ENCODE results near the gene OSM. TPM values are rescaled to one million over a fixed set of nuclear protein-coding genes. Genes with fewer than 3 reads are reported as not detected.

The OSM gene
- total RNA-seq, 2 donors from 2014 or later = 16.1 to 40.4 TPM

DNA sequence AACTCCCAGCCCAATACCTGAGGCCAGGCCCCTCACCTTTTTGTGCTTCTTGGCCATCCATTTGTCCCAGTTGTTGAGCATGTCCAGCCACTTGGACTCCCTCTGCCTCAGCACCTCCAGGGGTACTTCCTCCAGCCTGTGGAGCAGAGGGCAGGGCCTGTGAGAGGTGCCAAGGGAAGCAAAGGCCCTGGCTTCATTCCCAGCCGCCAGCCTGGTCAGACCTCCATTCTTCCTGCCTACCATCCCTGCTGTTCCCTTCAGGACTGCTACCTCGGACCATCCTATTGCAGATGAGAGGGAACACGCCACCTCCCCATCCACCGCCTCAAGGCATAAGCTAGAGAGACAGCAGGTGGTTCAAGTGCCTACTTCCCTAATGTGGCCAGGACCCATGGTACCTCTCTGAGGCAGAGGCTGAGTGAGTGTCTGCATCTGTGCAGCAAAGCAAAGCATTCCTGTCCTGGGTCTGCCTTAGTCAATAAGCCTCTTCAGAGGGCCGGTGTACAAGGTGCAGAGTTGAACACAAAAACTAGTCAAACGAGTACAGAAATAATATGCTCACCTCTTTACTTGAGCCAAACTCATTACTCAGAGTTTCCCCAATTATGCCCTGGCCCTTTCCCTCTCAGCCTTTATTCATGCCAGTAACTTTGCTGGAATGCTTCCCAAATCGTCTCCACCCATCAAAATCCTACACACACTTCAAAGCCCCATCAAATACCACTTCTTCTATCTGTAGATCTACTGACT lies 38.0 kb upstream of the OSM start:
- no peak for DNase-seq (ENCODE audit: low spot score in 2 of 2)
- Mint-ChIP-seq H3K36me3 (peaks cover 8 to 30% of the 10 kb centered on the region in 2 donors), H3K9me3 (no peaks in the 10 kb centered on the region), H3K27ac (peak overlapping the region; percentile 86 to 92)
- ATAC-seq = no peak

- Mint-ChIP-seq H3K9me3 (no peaks in the 10 kb centered on the region), H3K36me3 (peaks cover 8 to 43% of the 10 kb centered on the region in 2 donors), H3K27ac (peak overlapping the region; percentile 89)
- peak in 1 of 2 donors; percentile 2 for ATAC-seq
- no peak for DNase-seq (ENCODE audit: low spot score in 2 of 2)
Measured at GRCh38 chr22:30302810-30303138, 36.1 kb upstream of the OSM start.

- Mint-ChIP-seq H3K36me3 (peaks cover 8 to 43% of the 10 kb centered on the region in 2 donors), H3K27ac (peak overlapping the region; percentile 89), H3K9me3 (no peaks in the 10 kb centered on the region)
- DNase-seq (ENCODE audit: low spot score in 2 of 2) = no peak
- peak in 1 of 2 donors; percentile 8 for ATAC-seq
Measured at GRCh38 chr22:30301995-30302809, 35.6 kb upstream of the OSM start.

DNA sequence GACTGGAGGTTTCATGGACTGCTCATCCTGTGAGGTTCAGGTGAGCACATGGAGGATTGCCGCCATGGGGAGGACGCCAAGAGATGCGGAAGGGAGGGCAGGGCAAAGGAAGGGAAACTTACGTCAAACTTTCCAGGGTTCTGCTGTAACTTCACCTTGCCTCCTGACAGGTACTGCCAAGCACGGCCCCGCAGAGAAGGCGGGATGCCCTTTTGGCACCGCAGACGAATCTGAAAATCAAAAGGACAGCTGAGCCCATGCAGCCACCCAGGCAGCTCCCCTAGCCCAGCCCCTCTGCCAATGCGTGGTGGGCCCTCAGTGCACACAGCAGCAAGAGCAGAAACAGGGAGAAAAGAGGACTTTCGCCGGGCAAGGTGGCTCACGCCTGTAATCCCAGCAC lies 32.7 kb upstream of the OSM start:
- Mint-ChIP-seq H3K9me3 (no peaks in the 10 kb centered on the region), H3K27ac (peak overlapping the region in 1 of 2 donors; percentile 47), H3K36me3 (peaks cover 8 to 43% of the 10 kb centered on the region in 2 donors)
- ATAC-seq = no peak
- no peak for DNase-seq (ENCODE audit: low spot score in 2 of 2)

- Mint-ChIP-seq H3K27ac (peak overlapping the region; percentile 77 to 90), H3K36me3 (peaks cover 8 to 34% of the 10 kb centered on the region in 2 donors), H3K9me3 (no peaks in the 10 kb centered on the region)
- DNase-seq (ENCODE audit: low spot score in 2 of 2) = no peak
- ATAC-seq = no peak
Measured at GRCh38 chr22:30297991-30298701, 31.5 kb upstream of the OSM start.

DNA sequence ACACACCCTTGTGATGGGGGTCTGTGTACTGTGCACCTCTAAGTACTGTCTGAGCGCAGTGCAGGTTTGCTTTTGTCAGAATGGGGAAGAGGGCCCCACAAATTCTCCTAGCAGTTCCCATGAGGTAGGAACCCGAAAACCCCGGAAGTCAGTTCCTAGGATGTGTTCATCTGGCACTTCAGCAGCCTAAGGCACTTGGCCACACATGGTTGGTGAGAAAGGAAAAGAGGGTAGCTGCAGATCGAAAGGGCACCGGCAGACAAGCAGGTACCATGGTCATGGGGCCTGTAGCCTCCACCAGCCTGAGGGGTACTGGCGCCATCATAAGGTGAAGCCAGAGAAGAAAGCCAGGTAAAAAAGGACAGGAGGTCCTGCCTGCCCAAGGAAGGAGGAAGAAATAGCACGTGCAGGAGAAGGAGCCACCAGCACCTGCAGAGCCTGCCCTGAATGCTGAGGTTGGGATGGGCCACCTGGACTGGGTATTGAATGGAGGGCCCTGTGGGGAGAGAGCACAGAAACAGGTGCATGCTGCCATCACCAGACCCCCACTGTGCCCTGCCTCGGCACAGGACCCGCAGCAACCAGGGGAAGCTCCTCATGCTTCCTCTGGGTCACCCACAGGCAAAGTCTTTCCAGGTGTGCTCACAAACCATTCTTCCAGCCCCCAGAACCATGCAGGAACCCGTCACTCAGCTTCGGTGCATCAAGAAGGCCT lies 30.8 kb upstream of the OSM start:
- DNase-seq (ENCODE audit: low spot score in 2 of 2) = no peak
- no peak for ATAC-seq
- no peaks in the 10 kb centered on the region for H3K9me3 Mint-ChIP-seq
- peak overlapping the region; percentile 77 to 78 for H3K27ac Mint-ChIP-seq
- peaks cover 2 to 27% of the 10 kb centered on the region in 2 donors for H3K36me3 Mint-ChIP-seq

- DNase-seq (ENCODE audit: low spot score in 2 of 2) (no peak), ATAC-seq (no peak)
- Mint-ChIP-seq H3K27ac (peak overlapping the region; percentile 77 to 86), H3K9me3 (no peaks in the 10 kb centered on the region), H3K36me3 (peaks cover 0 to 26% of the 10 kb centered on the region in 2 donors)
Measured at GRCh38 chr22:30296833-30297232, 30.2 kb upstream of the OSM start.

DNA sequence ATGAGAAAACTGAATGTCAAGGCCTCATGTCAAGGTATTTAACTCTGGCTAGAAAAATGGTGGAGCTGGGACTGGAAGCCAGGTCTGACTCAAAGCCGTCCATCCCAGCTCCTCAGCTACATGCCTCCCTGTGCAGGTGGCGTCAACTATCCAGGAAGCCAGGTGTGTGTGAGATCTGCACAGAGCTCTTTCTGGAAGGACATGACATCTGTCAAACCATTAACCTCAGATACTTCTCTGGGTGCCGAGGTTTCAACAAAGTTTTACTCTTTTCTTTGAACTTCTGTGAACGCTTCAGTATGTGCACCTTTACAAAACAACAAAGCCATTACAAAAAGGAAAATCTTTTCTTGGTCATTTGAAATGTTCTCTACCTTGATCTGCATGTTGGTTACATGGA lies 29.7 kb upstream of the OSM start:
- Mint-ChIP-seq H3K27ac (peak overlapping the region; percentile 77 to 86), H3K9me3 (no peaks in the 10 kb centered on the region), H3K36me3 (peaks cover 0 to 22% of the 10 kb centered on the region in 2 donors)
- DNase-seq (ENCODE audit: low spot score in 2 of 2) (no peak), ATAC-seq (peak in 1 of 2 donors; percentile 25)

DNA sequence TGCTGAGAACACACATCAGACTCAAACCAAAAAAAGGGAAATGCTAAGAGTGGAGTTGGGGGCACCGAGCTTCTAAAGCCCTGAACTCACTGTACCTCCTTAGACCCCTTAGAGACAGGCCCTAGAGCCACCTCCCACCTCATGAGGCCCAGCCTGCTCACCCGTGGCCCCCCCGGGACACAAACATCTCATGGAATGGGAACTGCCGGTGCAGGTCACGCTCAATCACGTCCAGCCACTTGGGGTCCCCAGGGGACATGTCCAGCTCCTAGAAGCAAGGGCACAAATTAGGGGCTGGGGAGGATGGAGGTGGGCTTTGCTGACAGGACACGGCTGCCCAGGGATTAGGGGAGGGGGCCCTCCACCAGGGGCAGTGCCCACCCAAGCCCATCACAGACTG lies 28.9 kb upstream of the OSM start:
- DNase-seq (ENCODE audit: low spot score in 2 of 2) (no peak), ATAC-seq (no peak)
- peaks cover 0 to 15% of the 10 kb centered on the region in 2 donors for H3K36me3 Mint-ChIP-seq
- no peaks in the 10 kb centered on the region for H3K9me3 Mint-ChIP-seq
- H3K27ac Mint-ChIP-seq = peak overlapping the region in 1 of 2 donors; percentile 61

GRCh38 chr22:30294830-30295229 lies 28.2 kb upstream of the OSM start:
- no peak overlapping the region for H3K27ac Mint-ChIP-seq
- H3K36me3 Mint-ChIP-seq = peaks cover 0 to 13% of the 10 kb centered on the region in 2 donors
- no peak for ATAC-seq

GRCh38 chr22:30294066-30294465 lies 27.4 kb upstream of the OSM start:
- H3K36me3 Mint-ChIP-seq = peaks cover 0 to 11% of the 10 kb centered on the region in 2 donors
- no peak for ATAC-seq
- no peaks in the 10 kb centered on the region for H3K9me3 Mint-ChIP-seq
- H3K27ac Mint-ChIP-seq = peak overlapping the region; percentile 51 to 88
- DNase-seq (ENCODE audit: low spot score in 2 of 2) = no peak

More at GRCh38 chr22:30294830-30295229, 28.2 kb upstream of the OSM start:
- no peaks in the 10 kb centered on the region for H3K9me3 Mint-ChIP-seq
- DNase-seq (ENCODE audit: low spot score in 2 of 2) = no peak

DNA sequence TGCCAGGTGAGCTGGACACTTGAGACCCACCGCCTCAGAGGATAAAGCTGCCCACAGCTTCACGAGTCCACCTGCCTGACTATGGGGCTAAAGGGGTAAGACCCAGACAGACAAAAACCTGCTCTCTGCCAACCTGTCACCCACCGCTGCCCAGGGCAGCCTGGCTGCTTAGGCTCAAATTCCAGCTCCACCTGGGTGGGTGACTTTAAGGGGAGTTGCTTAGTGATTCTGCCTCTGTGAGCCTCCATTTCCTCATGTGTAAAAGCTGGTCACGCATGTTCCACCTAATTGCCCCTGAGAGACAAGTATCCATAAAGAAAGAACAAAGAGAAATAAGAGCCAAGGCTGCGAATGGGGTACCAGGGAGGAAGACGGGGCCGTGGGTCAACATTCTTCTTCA lies 26.4 kb upstream of the OSM start:
- H3K9me3 Mint-ChIP-seq = no peaks in the 10 kb centered on the region
- DNase-seq (ENCODE audit: low spot score in 2 of 2) = no peak
- H3K27ac Mint-ChIP-seq = peak overlapping the region in 1 of 2 donors; percentile 51

GRCh38 chr22:30292069-30292970 lies 25.7 kb upstream of the OSM start:
- no peaks in the 10 kb centered on the region for H3K9me3 Mint-ChIP-seq
- peak overlapping the region in 1 of 2 donors; percentile 51 for H3K27ac Mint-ChIP-seq
- H3K36me3 Mint-ChIP-seq = no peaks in the 10 kb centered on the region
- no peak for DNase-seq (ENCODE audit: low spot score in 2 of 2)
- ATAC-seq = no peak

More for the DNA sequence above, 26.4 kb upstream of the OSM start:
- no peak for ATAC-seq
- H3K36me3 Mint-ChIP-seq = peaks cover 0 to 1% of the 10 kb centered on the region in 2 donors

GRCh38 chr22:30291058-30291892 lies 24.6 kb upstream of the OSM start:
- Mint-ChIP-seq H3K27ac (peak overlapping the region in 1 of 2 donors; percentile 87), H3K9me3 (no peaks in the 10 kb centered on the region), H3K36me3 (no peaks in the 10 kb centered on the region)
- DNase-seq (ENCODE audit: low spot score in 2 of 2) (no peak), ATAC-seq (no peak)

Measured in activated naive CD4-positive, alpha-beta T cell treated with anti-CD3 and anti-CD28 coated beads, Interleukin-2, amount 50 U/mL, for 72 hours (primary cell).